BE2C (cell line): ENCODE data around the gene KLHDC7B.

Source experiments
- DNase-seq: peaks from one replicate; pipeline ENCODE4 v3.0.0-alpha.2; 2020
- H3K27me3 ChIP-seq: fragments of 250-450 bp; sonication (Bioruptor Pico); 2 replicates; pipeline ENCODE4 v1.5.1; 2020; ENCODE audit warnings: mild to moderate bottlenecking
- H3K36me3 ChIP-seq: fragments of 250-450 bp; sonication (Bioruptor Pico); 2 replicates; pipeline ENCODE4 v1.5.1; 2020; ENCODE audit warnings: mild to moderate bottlenecking
- H3K4me1 ChIP-seq: fragments of 250-450 bp; sonication (Bioruptor Pico); 2 replicates; pipeline ENCODE4 v1.5.1; 2020
- H3K4me3 ChIP-seq: 2 replicates; pipeline ENCODE4 v1.5.1; 2011; ENCODE audit warnings: low read depth, low read length
- H3K9me3 ChIP-seq: fragments of 250-450 bp; sonication (Bioruptor Pico); 2 replicates; pipeline ENCODE4 v1.5.1; 2020
- CTCF ChIP-seq: IDR thresholded peaks from 2 replicates; pipeline ENCODE4 v1.5.1; 2012; ENCODE audit warnings: mild to moderate bottlenecking, low read depth, low read length

The KLHDC7B gene

GRCh38 chr22:50544078-50544745 lies 1.5 kb upstream of the KLHDC7B start:
- DNase-seq: peak; percentile 90
- Histone ChIP-seq H3K27me3 (no peaks in the 10 kb centered on the region), H3K4me1 (no peaks in the 10 kb centered on the region), H3K9me3 (no peaks in the 10 kb centered on the region), H3K36me3 (no peaks in the 10 kb centered on the region), H3K4me3 (peak overlapping the region; percentile 25; the same call in 1 of the 2 replicates)
- TF ChIP-seq CTCF: peak; percentile 65

- no peaks in the 10 kb centered on the region for H3K36me3 ChIP-seq
- H3K4me1 ChIP-seq: no peaks in the 10 kb centered on the region
- H3K4me3 ChIP-seq: no peak overlapping the region
- no peaks in the 10 kb centered on the region for H3K27me3 ChIP-seq
- no peak for DNase-seq
- no peak for TF ChIP-seq CTCF
- no peaks in the 10 kb centered on the region for H3K9me3 ChIP-seq
Observed at GRCh38 chr22:50544746-50545253, 899 bp upstream of the KLHDC7B start.

- no peak for DNase-seq
- Histone ChIP-seq H3K4me1 (no peaks in the 10 kb centered on the region), H3K27me3 (no peaks in the 10 kb centered on the region), H3K4me3 (no peak overlapping the region), H3K36me3 (no peaks in the 10 kb centered on the region), H3K9me3 (no peaks in the 10 kb centered on the region)
- TF ChIP-seq CTCF: no peak
Observed at GRCh38 chr22:50546326-50547262, 895 bp downstream of the KLHDC7B start.

- H3K36me3 ChIP-seq: no peaks in the 10 kb centered on the region
- no peaks in the 10 kb centered on the region for H3K4me1 ChIP-seq
- no peak for DNase-seq
- H3K27me3 ChIP-seq: no peaks in the 10 kb centered on the region
- no peak for TF ChIP-seq CTCF
- no peak overlapping the region for H3K4me3 ChIP-seq
- H3K9me3 ChIP-seq: no peaks in the 10 kb centered on the region
Observed at GRCh38 chr22:50547263-50547985, 1.7 kb downstream of the KLHDC7B start.

GRCh38 chr22:50548040-50548920 lies 2.6 kb downstream of the KLHDC7B start:
- Histone ChIP-seq H3K4me1 (no peaks in the 10 kb centered on the region), H3K9me3 (no peaks in the 10 kb centered on the region), H3K4me3 (no peak overlapping the region), H3K27me3 (no peaks in the 10 kb centered on the region), H3K36me3 (no peaks in the 10 kb centered on the region)
- TF ChIP-seq CTCF: no peak
- no peak for DNase-seq
